ENCODE measurements around the gene FRMPD1.

DNA sequence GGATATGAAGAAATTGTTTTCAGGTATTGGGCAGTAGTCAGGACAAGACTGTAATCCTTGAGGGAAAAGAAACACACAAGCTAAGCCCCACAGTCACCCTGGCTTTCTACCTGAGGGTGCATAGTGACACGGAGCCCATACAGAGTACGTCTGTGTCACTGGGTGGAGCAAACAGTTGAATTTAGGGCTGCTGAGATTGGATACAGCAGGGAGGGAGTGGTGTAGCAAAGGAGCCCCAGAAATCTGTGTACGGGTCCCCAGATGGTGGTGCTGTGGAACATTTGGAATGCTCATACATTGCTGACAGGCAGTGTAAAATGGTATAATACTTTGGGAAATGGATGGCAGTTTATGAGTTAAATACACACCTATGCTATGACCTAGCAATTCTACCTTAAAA, 108.0 kb downstream of the FRMPD1 start:
- TF ChIP-seq, protein P1, sequence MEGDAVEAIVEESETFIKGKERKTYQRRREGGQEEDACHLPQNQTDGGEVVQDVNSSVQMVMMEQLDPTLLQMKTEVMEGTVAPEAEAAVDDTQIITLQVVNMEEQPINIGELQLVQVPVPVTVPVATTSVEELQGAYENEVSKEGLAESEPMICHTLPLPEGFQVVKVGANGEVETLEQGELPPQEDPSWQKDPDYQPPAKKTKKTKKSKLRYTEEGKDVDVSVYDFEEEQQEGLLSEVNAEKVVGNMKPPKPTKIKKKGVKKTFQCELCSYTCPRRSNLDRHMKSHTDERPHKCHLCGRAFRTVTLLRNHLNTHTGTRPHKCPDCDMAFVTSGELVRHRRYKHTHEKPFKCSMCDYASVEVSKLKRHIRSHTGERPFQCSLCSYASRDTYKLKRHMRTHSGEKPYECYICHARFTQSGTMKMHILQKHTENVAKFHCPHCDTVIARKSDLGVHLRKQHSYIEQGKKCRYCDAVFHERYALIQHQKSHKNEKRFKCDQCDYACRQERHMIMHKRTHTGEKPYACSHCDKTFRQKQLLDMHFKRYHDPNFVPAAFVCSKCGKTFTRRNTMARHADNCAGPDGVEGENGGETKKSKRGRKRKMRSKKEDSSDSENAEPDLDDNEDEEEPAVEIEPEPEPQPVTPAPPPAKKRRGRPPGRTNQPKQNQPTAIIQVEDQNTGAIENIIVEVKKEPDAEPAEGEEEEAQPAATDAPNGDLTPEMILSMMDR (IDR thresholded peaks at IDR 0.05; ENCODE audit: insufficient read depth, low read depth, low read length), result no peak
- no peak for TF ChIP-seq EZH2 (IDR thresholded peaks at IDR 0.05; ENCODE audit: insufficient read depth, low read length)
